NCI-H446 (cell line): ENCODE data around the gene WDR91.

Source experiments
- DNase-seq, 2 experiments: peaks; one replicate each; lab custom pipeline; 2025; lab: John Stamatoyannopoulos, UW

Gene WDR91

GRCh38 chr7:135233570-135233969 lies 22.2 kb upstream of the WDR91 start, which contains the start of gene STRA8:
Gene STRA8, plus strand, starts transcription at chr7:135233838. Its CDS starts 6,687 bp downstream, at chr7:135240525.
- DNase-seq = no peak

DNA sequence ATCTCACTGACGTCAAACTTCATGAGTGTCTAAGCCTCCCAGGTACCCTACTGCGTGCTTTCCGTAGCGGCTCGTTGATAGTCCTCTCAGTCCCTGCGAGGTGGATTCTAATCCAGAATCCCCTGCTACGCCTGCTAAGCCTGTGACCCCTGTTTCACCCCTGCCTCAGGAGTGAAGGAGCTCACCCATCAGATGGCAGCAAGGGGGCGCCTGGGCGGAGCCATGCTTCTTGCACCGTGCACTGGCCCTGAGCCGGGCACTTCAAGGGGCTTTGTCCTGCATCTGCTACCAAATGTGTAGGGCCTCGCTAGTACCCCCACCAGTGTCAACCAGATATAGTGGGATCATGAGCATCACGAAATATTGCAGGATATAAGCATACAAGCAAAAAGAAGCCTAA lies 21.4 kb upstream of the WDR91 start:
- DNase-seq = no peak

- no peak for DNase-seq
Observed at GRCh38 chr7:135232087-135232486, 20.8 kb upstream of the WDR91 start.

DNA sequence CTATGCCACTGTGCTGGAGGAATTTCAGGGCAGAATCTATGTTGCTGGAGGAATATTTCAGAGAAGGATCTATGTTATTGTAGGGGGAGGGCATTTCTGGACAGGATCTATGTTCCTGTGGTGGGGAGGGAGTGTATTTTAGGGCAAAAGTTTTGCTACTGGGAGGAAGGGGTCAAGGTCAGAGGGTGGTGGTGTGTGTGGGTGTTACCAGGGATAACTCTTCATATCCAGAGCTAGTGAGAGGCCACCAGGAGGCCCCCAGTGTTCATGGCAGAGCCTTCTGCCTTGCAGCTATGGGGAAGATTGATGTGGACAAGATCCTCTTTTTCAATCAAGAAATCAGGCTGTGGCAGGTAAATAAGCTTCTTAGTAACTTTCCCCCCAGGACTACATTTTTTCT lies 20.4 kb upstream of the WDR91 start:
- no peak for DNase-seq

DNA sequence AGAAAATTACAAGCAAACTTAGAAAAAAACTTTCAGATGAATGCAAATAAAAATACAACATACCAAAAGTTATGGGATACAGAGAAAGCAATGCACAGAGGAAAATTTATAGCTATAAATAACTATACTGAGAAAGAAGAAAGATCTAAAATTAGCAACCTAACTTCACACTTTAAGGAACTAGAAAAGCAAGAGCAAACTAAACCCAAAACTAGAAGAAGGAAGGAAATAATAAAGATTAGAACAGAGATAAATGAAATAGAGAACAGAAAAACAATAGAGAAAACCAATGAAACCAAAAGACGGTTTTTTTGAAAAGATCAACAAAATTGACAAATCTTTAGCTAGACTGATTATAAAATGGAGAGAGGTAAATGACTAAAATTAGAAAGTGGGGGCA lies 12.7 kb upstream of the WDR91 start:
- no peak for DNase-seq

- DNase-seq = no peak
Observed at GRCh38 chr7:135217645-135218509, 6.6 kb upstream of the WDR91 start.

DNA sequence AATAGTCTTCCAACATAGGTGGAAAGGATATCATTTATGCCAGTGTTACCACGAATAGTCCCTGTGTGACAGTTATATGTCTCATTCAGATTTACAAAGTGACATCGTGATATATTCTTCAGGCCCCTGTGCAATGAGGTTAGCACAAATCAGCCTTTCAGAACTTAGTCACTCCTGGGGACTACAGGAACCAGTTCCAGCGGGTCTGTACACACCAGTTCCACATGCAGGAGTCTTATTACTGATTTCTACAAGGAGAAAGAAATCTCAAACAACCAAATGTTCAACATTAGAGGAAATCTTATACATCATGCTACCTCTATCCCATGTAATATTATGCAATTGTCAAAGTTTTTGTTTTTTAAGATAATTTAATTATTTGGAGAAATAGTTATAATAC lies 4.4 kb upstream of the WDR91 start:
- no peak for DNase-seq

DNA sequence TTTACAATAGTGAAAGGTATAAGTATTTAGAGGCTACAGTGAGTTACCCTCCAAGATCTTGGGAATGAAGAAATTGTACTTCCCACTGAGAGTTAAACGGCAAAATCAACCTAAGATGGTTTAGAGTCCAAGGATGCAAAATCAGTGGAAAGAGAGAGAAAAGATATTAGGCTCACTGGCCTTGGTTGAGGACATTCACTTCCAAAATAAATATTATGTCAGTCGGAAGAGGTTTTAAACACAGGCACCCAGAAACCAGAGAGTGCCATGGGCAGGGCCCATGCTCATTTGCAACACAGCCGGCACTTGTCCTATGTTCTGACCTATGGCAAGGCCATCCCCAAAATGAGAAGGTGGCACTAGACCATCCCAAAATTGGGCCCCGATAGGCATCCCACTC lies 3.9 kb upstream of the WDR91 start:
- no peak for DNase-seq

GRCh38 chr7:135213831-135214230 lies 2.5 kb upstream of the WDR91 start:
- no peak for DNase-seq

- DNase-seq = peak; percentile 3 to 21
Observed at GRCh38 chr7:135211946-135212685, 790 bp upstream of the WDR91 start.

GRCh38 chr7:135210888-135211178 lies 493 bp downstream of the WDR91 start:
- no peak for DNase-seq

- DNase-seq = no peak
Observed at GRCh38 chr7:135209225-135209834, 2.0 kb downstream of the WDR91 start.

DNA sequence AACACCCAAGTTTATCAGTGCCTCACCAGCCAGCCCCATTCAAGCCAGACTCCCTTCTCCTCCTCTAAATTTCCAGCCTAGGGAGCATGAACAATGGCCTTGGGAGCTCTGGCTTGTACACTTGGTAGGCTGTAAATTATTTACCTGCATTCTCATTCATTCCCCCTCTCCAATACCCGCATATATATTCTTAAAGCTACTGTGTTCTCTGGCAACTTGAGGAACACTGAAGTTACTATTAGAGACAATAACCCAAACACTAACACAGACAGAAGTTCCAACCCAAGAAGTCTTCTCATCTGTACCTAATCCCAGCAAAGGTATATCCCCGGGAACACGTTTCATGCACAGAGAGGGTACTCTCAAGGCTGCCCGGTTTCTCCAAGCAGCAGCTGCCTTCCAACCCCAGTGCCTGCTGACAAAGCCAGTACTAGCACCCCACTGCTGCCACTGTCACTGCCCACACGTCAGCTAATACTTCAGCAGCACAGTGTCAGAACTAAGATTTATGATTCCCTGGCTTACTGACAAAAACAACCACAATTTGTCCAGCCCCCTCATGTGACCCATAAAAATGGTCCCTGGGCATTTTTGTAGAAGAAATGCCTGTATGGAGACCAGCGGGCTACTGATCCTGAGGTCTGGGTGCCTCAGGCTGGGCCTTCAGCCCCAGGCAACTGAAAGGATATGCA lies 3.1 kb downstream of the WDR91 start:
- no peak for DNase-seq

- DNase-seq = no peak
Observed at GRCh38 chr7:135207406-135208101, 3.8 kb downstream of the WDR91 start.

DNA sequence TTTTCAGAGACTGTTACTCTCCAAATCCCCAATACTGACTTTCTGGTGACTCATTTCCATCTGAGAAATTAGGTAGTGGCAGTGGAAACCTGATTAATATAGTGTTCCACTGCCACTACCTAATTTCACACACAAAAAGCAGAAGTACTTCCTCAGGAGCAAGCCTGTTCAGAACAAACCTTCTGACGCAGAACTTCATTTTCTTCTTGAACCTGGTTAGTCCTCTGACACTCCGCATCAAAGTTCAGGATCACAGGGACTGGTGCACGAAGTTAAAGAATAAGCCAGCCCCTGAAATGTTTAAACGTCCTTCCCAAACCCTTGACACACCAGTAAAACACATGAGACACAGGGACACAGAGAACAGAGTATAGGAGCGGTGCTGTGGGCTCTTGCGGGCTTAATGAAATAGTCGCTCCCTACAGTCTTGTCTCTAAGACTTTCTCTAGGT lies 4.4 kb downstream of the WDR91 start:
- DNase-seq = no peak

- DNase-seq = no peak
Observed at GRCh38 chr7:135205850-135206249, 5.5 kb downstream of the WDR91 start.

DNA sequence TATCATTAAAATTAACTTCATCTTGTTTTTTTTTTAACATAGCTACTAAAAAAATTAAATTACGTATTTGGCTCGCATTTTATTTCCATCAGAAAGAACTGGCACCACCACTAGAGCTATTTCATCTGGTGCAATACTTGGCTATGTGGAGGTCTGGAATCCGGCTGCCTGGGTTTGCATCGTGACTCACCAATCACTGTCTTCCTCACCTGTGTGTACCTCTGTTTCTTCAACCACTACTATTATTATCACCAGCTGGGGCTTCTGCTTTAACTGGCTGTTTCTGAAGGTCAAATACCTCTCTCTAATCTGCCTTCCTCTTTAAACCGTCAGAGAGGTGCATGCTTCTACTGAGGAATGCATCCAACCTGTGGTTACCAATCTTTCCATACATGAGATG lies 6.5 kb downstream of the WDR91 start:
- no peak for DNase-seq

DNA sequence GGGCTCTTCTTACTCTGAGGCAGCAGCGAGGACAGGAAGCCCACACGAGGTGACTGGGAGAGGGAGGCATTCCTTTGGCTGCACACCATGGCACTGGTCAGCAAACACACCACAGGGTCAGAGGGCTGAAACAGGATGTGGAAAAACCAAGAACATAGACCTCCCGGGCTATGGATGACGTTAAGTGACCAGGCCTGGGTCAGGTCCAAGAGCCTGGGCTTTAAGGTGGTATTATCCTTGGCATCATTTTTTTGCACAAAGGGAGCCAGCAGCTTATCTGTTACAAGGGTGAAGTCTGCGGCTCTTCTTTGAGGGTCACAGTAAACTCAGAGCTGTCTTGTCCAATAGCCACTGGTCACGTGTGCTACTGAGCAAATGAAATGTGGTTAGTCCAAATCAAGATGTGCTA lies 7.0 kb downstream of the WDR91 start:
- no peak for DNase-seq

GRCh38 chr7:135201350-135201749 lies 10.0 kb downstream of the WDR91 start:
- no peak for DNase-seq

DNA sequence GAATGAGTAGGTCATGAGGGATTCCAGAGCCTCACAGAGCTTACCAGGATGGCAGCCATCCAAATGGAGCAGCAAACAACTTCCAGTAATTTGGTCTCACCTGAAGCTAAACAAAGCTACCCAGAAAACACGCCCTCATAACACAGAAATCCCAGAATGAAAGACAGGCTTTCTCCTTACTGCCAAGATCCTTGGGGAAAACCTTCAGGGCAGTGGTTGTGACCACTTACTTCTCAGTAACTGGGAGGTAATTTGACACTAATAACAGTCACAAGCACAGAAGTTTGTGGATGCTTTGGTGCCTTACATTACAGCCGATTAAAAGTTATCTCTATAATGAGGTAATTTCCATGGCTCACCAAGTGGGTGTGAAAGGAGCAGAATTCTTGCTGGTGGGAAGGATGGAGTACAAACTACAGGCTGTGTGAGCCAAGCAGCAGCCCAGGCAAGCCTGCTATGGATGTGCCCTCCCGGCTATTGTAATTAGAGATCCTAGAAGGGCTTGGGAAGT lies 10.4 kb downstream of the WDR91 start:
- DNase-seq = no peak

GRCh38 chr7:135199439-135199838 lies 11.9 kb downstream of the WDR91 start:
- no peak for DNase-seq
